Measurements from ENCODE around the gene PRR20G.

The PRR20G gene

DNA sequence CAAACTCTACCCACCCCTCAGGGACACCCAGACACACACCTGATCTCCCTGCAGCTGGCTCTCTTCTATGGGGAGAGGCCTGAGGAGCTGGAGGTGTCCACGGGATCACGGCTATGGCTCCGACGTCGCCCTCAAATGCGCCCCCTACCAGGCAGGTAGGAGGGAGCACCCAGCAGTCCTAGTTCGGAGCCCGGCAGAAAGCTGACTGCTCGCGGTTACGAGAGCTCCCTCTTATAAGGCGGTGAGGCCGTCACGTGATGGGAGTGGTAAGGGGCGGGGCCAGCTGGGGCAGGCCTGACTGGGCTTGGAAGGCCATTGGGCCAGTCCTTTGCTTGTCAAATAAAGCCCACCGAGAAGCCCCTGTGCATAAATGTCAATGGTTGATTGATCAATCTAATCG is at the start of gene PRR20G:
TSS of gene PRR20G (minus strand) at position 207 of the 400 bp plus-strand sequence. CDS start 681 bp downstream, outside the sequence.
- no peak within 1 kb of the TSS for H3K4me3 ChIP-seq (ENCODE audit: low read depth, low read length)
- in situ Hi-C loops (cut with HindIII; ENCODE audit: low sequenced_read_pairs), result no loop called here
- TF ChIP-seq, protein P1, sequence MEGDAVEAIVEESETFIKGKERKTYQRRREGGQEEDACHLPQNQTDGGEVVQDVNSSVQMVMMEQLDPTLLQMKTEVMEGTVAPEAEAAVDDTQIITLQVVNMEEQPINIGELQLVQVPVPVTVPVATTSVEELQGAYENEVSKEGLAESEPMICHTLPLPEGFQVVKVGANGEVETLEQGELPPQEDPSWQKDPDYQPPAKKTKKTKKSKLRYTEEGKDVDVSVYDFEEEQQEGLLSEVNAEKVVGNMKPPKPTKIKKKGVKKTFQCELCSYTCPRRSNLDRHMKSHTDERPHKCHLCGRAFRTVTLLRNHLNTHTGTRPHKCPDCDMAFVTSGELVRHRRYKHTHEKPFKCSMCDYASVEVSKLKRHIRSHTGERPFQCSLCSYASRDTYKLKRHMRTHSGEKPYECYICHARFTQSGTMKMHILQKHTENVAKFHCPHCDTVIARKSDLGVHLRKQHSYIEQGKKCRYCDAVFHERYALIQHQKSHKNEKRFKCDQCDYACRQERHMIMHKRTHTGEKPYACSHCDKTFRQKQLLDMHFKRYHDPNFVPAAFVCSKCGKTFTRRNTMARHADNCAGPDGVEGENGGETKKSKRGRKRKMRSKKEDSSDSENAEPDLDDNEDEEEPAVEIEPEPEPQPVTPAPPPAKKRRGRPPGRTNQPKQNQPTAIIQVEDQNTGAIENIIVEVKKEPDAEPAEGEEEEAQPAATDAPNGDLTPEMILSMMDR (IDR thresholded peaks at IDR 0.05; ENCODE audit: low read depth, low read length, missing control alignments), result no peak

DNA sequence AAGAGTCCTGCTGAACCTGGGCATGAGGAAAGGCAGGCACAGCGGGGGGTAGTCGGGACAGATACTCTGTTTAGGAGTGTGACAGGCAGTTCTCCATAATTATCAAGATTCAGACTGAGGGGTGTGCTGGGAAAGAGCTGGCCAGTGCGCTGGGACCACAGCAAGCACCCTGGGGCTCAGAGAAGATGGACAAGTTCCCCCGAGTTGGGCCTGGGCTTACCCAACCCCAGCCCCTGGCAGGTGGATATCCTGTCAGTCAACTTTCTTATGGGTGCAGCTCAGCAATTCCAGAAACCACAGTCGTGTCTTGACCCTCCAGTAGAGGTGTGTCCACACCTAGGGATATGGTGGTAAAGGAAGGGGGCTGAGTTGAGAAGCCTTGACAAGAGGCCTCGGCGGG is 49.2 kb upstream of the PRR20G start:
- no peak overlapping the region for H3K4me3 ChIP-seq (ENCODE audit: low read depth, low read length)
- DNase-seq (ENCODE audit: low read depth), result no peak
- in situ Hi-C loops (cut with HindIII; ENCODE audit: low sequenced_read_pairs), result no loop called here
- TF ChIP-seq, protein P1 (IDR thresholded peaks at IDR 0.05; ENCODE audit: low read depth, low read length, missing control alignments), result no peak

More for the DNA sequence above, at the start of gene PRR20G:
- no peak for DNase-seq (ENCODE audit: low read depth)

DNA sequence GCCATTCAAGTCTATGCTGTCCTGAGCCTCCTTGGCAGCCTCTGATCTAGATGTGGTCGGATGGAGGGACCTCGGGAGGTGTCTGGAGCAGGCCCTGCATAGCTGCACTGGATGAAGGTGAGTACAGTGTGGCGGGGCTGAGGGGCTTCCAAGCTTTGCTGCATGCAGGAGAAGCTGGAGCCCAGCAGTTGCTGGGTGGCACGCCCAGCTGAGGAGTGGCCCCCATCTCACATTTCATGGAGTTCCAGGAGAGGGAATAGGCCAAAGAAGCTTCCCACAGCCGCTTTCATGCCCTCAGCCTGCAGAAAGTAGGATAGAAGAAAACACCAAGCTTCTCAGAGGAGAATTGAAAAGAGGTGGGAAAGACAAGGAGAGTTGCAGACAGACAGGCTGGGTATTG is 48.3 kb upstream of the PRR20G start:
- TF ChIP-seq, protein P1 (IDR thresholded peaks at IDR 0.05; ENCODE audit: low read depth, low read length, missing control alignments), result no peak
- no peak for DNase-seq (ENCODE audit: low read depth)
- in situ Hi-C loops (cut with HindIII; ENCODE audit: low sequenced_read_pairs), result no loop called here
- H3K4me3 ChIP-seq (ENCODE audit: low read depth, low read length), result no peak overlapping the region

DNA sequence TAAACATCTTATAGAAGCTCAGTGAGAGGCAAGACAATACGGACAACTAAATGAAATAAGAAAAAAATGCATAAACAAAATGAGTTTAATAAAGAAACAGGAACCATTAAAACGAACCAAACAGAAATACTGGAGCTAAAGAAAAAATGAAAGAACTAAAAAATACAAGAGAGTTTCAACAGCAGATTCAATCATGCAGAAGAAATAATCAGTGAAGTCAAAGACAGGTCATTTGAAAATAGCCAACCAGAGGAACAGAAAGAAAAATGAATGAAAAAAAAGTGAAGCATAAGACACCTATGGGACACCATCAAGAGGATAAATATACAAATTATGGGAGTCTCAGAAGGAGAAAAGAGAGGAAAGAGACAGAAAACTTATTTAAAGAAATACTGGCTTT is 42.5 kb upstream of the PRR20G start:
- no peak for DNase-seq (ENCODE audit: low read depth)
- TF ChIP-seq, protein P1 (IDR thresholded peaks at IDR 0.05; ENCODE audit: low read depth, low read length, missing control alignments), result no peak
- H3K4me3 ChIP-seq (ENCODE audit: low read depth, low read length), result no peak overlapping the region
- in situ Hi-C loops (cut with HindIII; ENCODE audit: low sequenced_read_pairs), result no loop called here

DNA sequence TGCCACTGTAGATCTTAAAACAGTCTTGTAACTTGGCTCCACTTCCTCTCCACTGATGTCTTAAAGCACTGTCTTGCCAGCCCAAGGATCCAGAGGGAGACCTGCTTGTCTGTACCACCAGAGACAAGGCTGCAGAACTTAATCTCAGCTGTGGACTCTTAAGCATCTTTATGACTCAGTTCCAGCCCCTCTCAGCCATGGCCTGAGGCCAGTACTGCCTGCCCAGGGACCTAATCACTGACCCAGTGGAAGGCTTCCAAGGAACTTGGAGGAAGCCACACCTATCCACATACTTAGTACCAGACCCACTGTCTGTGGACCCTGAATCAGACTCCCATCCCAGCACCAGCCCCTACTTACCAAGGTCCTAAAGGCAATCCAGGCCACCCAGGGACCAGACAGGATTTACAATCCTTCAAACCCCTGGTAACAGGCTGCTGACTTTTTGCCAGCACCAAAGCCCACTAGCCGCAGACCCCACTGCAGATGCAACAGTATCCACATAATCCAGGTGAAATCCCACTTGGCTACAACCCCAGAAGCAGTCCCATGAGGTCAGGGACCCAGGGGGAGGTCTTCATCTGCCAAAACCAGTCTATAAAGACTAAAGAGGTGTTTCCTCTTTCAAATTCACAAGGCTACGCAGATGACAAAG is 41.9 kb upstream of the PRR20G start:
- TF ChIP-seq, protein P1 (IDR thresholded peaks at IDR 0.05; ENCODE audit: low read depth, low read length, missing control alignments), result no peak
- H3K4me3 ChIP-seq (ENCODE audit: low read depth, low read length), result no peak overlapping the region
- in situ Hi-C loops (cut with HindIII; ENCODE audit: low sequenced_read_pairs), result no loop called here
- DNase-seq (ENCODE audit: low read depth), result no peak

DNA sequence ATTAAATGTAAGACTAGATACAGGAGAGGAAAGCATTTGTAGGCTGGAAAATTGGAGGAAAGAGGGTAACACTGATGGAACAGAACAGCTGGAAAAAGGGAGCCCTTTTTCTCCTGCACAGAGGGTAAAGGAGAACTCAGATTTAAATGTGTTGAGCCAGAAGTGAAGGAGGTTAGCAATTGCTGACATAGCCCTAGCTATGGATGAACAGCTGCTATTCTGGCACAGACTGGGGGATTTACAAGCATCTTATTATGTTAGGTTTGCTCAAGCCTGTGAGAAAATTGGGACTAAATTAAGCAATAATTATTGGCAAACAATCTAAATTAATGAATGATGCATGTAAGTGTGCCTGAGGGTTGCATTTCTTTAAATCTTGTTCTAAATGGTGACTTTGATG is 40.6 kb upstream of the PRR20G start:
- TF ChIP-seq, protein P1 (IDR thresholded peaks at IDR 0.05; ENCODE audit: low read depth, low read length, missing control alignments), result no peak
- DNase-seq (ENCODE audit: low read depth), result no peak
- in situ Hi-C loops (cut with HindIII; ENCODE audit: low sequenced_read_pairs), result no loop called here

More for the DNA sequence above, 40.6 kb upstream of the PRR20G start:
- no peak overlapping the region for H3K4me3 ChIP-seq (ENCODE audit: low read depth, low read length)
